Endothelial cell of umbilical vein (primary cell): ENCODE results near the gene OSBPL6. TPM values are rescaled to one million over a fixed set of nuclear protein-coding genes. Genes with fewer than 3 reads are reported as not detected.

ENCODE experiments used
- BruUV-seq: library from RNA; stranded (reverse); fragments of 400-500 nt; replicated peaks from 2 replicates; lab custom pipeline; 2021; lab: Mats Ljungman, UMichigan
- CTCF ChIA-PET: fragments of 300-600, 350-600 bp; sonication (Branson Sonifier 250); formaldehyde crosslinking; loops from one replicate; lab custom pipeline; 2021; ENCODE audit warnings: antibody characterized with exemption, inconsistent platforms; lab: Charles Lee
- POLR2A ChIA-PET: fragments of 300-600, 350-600 bp; sonication (Branson Sonifier 250); formaldehyde crosslinking; loops from one replicate; lab custom pipeline; 2021; ENCODE audit warnings: antibody characterized with exemption, inconsistent platforms; lab: Charles Lee
- DNase-seq: peaks from one replicate; pipeline ENCODE4 v3.0.0-alpha.2; 2011; ENCODE audit warnings: low read depth, low spot score
- FAIRE-seq: peaks from 2 replicates; lab custom pipeline; 2011; peaks lifted over from hg19 to GRCh38; lab: Jason Lieb, UNC
- H2AFZ ChIP-seq: 2 replicates; pipeline ENCODE4 v1.6.0; 2012; ENCODE audit warnings: low read depth, low read length, control low read depth, inconsistent platforms
- H3K27ac ChIP-seq: 2 replicates; pipeline ENCODE4 v1.5.1; 2011; ENCODE audit warnings: low read depth, mild to moderate bottlenecking, control low read depth, low read length, moderate library complexity; ENCODE audit not compliant: insufficient read depth
- H3K27me3 ChIP-seq, 2 experiments: 2 replicates each; pipeline versions ENCODE4 v1.6.0 to v1.6.1; 2011; ENCODE audit warnings: low read length in 2 of 2, mixed read lengths in 1 of 2; ENCODE audit not compliant: control insufficient read depth in 2 of 2, insufficient read depth in 2 of 2
- H3K36me3 ChIP-seq, 2 experiments: 2 replicates in 1 of 2; 3 replicates in 1 of 2; pipeline ENCODE4 v1.5.1; 2011; ENCODE audit warnings: low read length in 2 of 2, mild to moderate bottlenecking in 1 of 2, moderate library complexity in 1 of 2; ENCODE audit not compliant: control insufficient read depth in 2 of 2, insufficient read depth in 2 of 2; ENCODE audit errors: extremely low read depth in 1 of 2
- H3K4me1 ChIP-seq: 3 replicates; pipeline ENCODE4 v1.5.1; 2011; ENCODE audit warnings: mild to moderate bottlenecking, low read length; ENCODE audit not compliant: control insufficient read depth, insufficient read depth; ENCODE audit errors: extremely low read depth
- H3K4me2 ChIP-seq: 2 replicates; pipeline ENCODE4 v1.6.1; 2011; ENCODE audit warnings: low read length, control low read depth, mixed read lengths; ENCODE audit not compliant: insufficient read depth
- H3K4me3 ChIP-seq, 3 experiments: fragments of 200-600 bp in 1 of 3; sonication (generic), shearing (Covaris generic) in 1 of 3; replicated peaks in 1 of 3; 2 replicates each; pipeline ENCODE4 v1.5.1; 2011 to 2016; ENCODE audit warnings: control low read depth in 3 of 3, low read length in 3 of 3, mild to moderate bottlenecking in 2 of 3, inconsistent platforms in 1 of 3, low read depth in 1 of 3, moderate library complexity in 1 of 3; ENCODE audit not compliant: insufficient read depth in 1 of 3
- H3K79me2 ChIP-seq: 2 replicates; pipeline ENCODE4 v1.6.0; 2012; ENCODE audit warnings: low read length, inconsistent platforms; ENCODE audit not compliant: control insufficient read depth, insufficient read depth
- H3K9ac ChIP-seq: replicated peaks from 2 replicates; pipeline ENCODE3; 2011; ENCODE audit warnings: low read length, control low read depth; ENCODE audit not compliant: insufficient read depth; ENCODE audit errors: extremely low read depth
- H3K9me1 ChIP-seq: replicated peaks from 3 replicates; pipeline ENCODE4 v1.6.0; 2011; ENCODE audit warnings: mild to moderate bottlenecking, low read length; ENCODE audit not compliant: control insufficient read depth, insufficient read depth; ENCODE audit errors: extremely low read depth
- H3K9me3 ChIP-seq: replicated peaks from 2 replicates; pipeline ENCODE4 v1.5.1; 2012; ENCODE audit warnings: low read length, inconsistent platforms; ENCODE audit not compliant: control insufficient read depth, insufficient read depth
- H4K20me1 ChIP-seq: replicated peaks from 2 replicates; pipeline ENCODE3; 2011; ENCODE audit warnings: mild to moderate bottlenecking, low read length; ENCODE audit not compliant: control insufficient read depth, insufficient read depth; ENCODE audit errors: extremely low read depth
- EZH2 ChIP-seq: IDR thresholded peaks from 2 replicates; pipeline ENCODE4 v1.6.1; 2012; ENCODE audit warnings: borderline replicate concordance, low read depth, mild to moderate bottlenecking, moderate library complexity, low read length, inconsistent platforms; ENCODE audit not compliant: severe bottlenecking
- FOS ChIP-seq: IDR thresholded peaks from 2 replicates; pipeline ENCODE4 v1.6.1; 2011; ENCODE audit warnings: mild to moderate bottlenecking, low read length, moderate library complexity, borderline replicate concordance; ENCODE audit not compliant: insufficient read depth
- GATA2 ChIP-seq: IDR thresholded peaks from 2 replicates; pipeline ENCODE4 v1.7.0; 2011; ENCODE audit warnings: low read depth, mild to moderate bottlenecking, moderate library complexity, mixed read lengths, low read length; ENCODE audit not compliant: insufficient read length, insufficient read depth
- JUN ChIP-seq: IDR thresholded peaks from 2 replicates; pipeline ENCODE4 v1.6.1; 2011; ENCODE audit warnings: borderline replicate concordance, low read depth; ENCODE audit not compliant: insufficient read length, insufficient read depth
- MAX ChIP-seq: IDR thresholded peaks from 2 replicates; pipeline ENCODE4 v1.6.1; 2011; ENCODE audit not compliant: insufficient read depth, insufficient read length
- MYC ChIP-seq: IDR thresholded peaks from one replicate; pipeline ENCODE4 v1.6.1; 2011; ENCODE audit warnings: mild to moderate bottlenecking, low read depth, low read length
- POLR2A ChIP-seq: IDR thresholded peaks from 2 replicates; pipeline ENCODE4 v1.6.1; 2012; ENCODE audit warnings: low read depth, mild to moderate bottlenecking, control low read depth, low read length
- POLR2AphosphoS5 ChIP-seq: IDR thresholded peaks from 2 replicates; pipeline ENCODE4 v1.6.1; 2012; ENCODE audit warnings: low read depth, mild to moderate bottlenecking, control low read depth, low read length, moderate library complexity; ENCODE audit not compliant: insufficient read depth
- dilution Hi-C: fragments of 300-500 bp; cut with MboI; formaldehyde crosslinking; loops from one replicate; pipeline ENCODE4 v1.15.0; 2019; ENCODE audit warnings: low sequenced_read_pairs; ENCODE audit not compliant: extremely low pct_ligation_motif_present
- intact Hi-C: fragments of 100-400 bp; cut with micrococcal nuclease; formaldehyde crosslinking; loops from one replicate; pipeline ENCODE4 v1.10.0; 2022
- polyA plus RNA-seq, 4 experiments: library from polyadenylated mRNA; depleted of rRNA in 3 of 4; stranded (reverse) in 3 of 4; unstranded in 1 of 4; fragments of >200 nt; gene quantifications; 2 replicates each; pipeline versions ENCODE4 v1.2.1 to v1.2.3, GENCODE V29; 2011 to 2012; ENCODE audit warnings: missing spikeins in 1 of 4
- total RNA-seq: library from RNA; stranded (reverse); gene quantifications from 2 replicates; pipeline ENCODE4 v1.2.3, GENCODE V29; 2021
- TF ChIP-seq, protein P1 (sequence below), 2 donors: IDR thresholded peaks; 1 replicate in 1 of 2; 2 replicates in 1 of 2; pipeline ENCODE4 v1.5.1; 2011; ENCODE audit warnings: low read length in 2 of 2, mild to moderate bottlenecking in 2 of 2, moderate library complexity in 2 of 2, control low read depth in 1 of 2, inconsistent platforms in 1 of 2, low read depth in 1 of 2; ENCODE audit not compliant: insufficient read depth in 1 of 2; ENCODE audit errors: extremely low read depth in 1 of 2

Gene OSBPL6
- total and polyA plus RNA-seq, 2 donors (not counting 3 experiments of a cell fraction or from before 2014, with no cell fraction given), result 1.5 to 2.3 TPM

GRCh38 chr2:178237488-178238153 lies 43.3 kb downstream of the OSBPL6 start:
- CTCF ChIA-PET, result no interaction called here
- TF ChIP-seq MYC (no peak), JUN (no peak), FOS (no peak), MAX (no peak), GATA2 (no peak), POLR2A (no peak), POLR2AphosphoS5 (no peak), EZH2 (no peak)
- TF ChIP-seq, protein P1, sequence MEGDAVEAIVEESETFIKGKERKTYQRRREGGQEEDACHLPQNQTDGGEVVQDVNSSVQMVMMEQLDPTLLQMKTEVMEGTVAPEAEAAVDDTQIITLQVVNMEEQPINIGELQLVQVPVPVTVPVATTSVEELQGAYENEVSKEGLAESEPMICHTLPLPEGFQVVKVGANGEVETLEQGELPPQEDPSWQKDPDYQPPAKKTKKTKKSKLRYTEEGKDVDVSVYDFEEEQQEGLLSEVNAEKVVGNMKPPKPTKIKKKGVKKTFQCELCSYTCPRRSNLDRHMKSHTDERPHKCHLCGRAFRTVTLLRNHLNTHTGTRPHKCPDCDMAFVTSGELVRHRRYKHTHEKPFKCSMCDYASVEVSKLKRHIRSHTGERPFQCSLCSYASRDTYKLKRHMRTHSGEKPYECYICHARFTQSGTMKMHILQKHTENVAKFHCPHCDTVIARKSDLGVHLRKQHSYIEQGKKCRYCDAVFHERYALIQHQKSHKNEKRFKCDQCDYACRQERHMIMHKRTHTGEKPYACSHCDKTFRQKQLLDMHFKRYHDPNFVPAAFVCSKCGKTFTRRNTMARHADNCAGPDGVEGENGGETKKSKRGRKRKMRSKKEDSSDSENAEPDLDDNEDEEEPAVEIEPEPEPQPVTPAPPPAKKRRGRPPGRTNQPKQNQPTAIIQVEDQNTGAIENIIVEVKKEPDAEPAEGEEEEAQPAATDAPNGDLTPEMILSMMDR (IDR thresholded peaks at IDR 0.05; ENCODE audit: extremely low read depth in 1 of 2, insufficient read depth in 1 of 2, low read depth in 1 of 2, low read length in 2 of 2), result no peak
- dilution Hi-C loops, result no loop called here
- intact Hi-C loops, result no loop called here
- DNase-seq, result no peak
- no peaks in the 10 kb centered on the region for H3K9me3 ChIP-seq
- no peaks in the 10 kb centered on the region for H3K79me2 ChIP-seq
- POLR2A ChIA-PET, result no interaction called here
- no TSS peak for BruUV-seq
- no peak for FAIRE-seq
- H3K9me1 ChIP-seq, result no peaks in the 10 kb centered on the region
- H3K27ac ChIP-seq, result no peak overlapping the region
- H3K4me1 ChIP-seq, result peaks cover 6% of the 10 kb centered on the region
- H2AFZ ChIP-seq, result no peak overlapping the region
- no peaks in the 10 kb centered on the region for H3K36me3 ChIP-seq
- no peaks in the 10 kb centered on the region for H3K27me3 ChIP-seq
- no peaks in the 10 kb centered on the region for H4K20me1 ChIP-seq
- H3K4me3 ChIP-seq, result no peak overlapping the region
- no peak overlapping the region for H3K4me2 ChIP-seq
- H3K9ac ChIP-seq, result no peak overlapping the region
